Gastrocnemius medialis (tissue), 4 donors: ENCODE results near the gene OSBPL10.

Experiments used
- CTCF ChIP-seq, 5 experiments: fragments of 450-650 bp in 3 of 5; fragments of 200-600 bp in 2 of 5; sonication (generic) in 2 of 5; IDR thresholded peaks in 4 of 5; conservative IDR thresholded peaks in 1 of 5; 1 replicate in 4 of 5; 2 replicates in 1 of 5; pipeline ENCODE4 v1.5.1; 2016 to 2019; ENCODE audit warnings: antibody characterized with exemption in 5 of 5, mild to moderate bottlenecking in 3 of 5, moderate library complexity in 3 of 5
- POLR2A ChIP-seq, 2 donors: fragments of 450-650 bp; IDR thresholded peaks; one replicate each; pipeline ENCODE4 v1.6.1; 2017; ENCODE audit warnings: antibody characterized with exemption in 2 of 2, mild to moderate bottlenecking in 2 of 2, moderate library complexity in 2 of 2

DNA sequence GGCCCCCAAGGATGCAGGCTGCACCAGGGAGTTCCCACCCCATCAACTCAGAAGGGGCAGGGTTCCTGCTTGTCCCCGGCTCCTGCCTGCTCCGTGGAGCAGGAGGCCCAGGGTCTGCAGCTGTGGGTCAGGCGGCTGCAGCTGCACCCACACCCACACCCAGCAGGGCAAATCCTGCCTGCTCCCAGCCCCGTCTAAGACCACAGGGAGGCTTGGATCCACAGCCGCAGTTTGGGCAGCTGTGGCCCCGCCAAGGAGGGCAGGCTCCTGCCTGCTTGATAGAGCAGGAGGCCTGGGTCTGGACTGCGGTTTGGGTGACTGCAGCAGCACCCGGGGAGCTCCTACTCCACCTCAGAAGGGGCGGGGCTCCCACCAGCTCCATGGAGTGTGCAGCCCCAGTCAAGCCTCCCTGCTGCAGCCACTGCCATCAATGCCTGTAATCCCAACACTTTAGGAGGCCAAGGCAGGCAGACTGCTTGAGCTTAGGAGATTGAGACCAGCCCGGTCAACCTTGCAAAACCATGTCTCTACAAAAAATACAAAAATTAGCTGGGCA is 163.6 kb downstream of the OSBPL10 start:
- TF ChIP-seq CTCF (IDR thresholded peaks at IDR 0.05 in 4 of 5, conservative IDR thresholded peaks at IDR 0.05 in 1 of 5) (no peak), POLR2A (IDR thresholded peaks at IDR 0.05) (no peak)
